Uterus (tissue), 4 donors: Measurements from ENCODE around the gene FGF14. TPM values are rescaled to one million over a fixed set of nuclear protein-coding genes. Genes with fewer than 3 reads are reported as not detected.

Experiments used
- DNase-seq, 2 donors: peaks; one replicate each; pipeline ENCODE4 v3.0.0-alpha.2; 2019 to 2020
- H3K27ac ChIP-seq, 2 donors: fragments of 200-600 bp; sonication (generic); 1 replicate in 1 of 2; 2 replicates in 1 of 2; pipeline ENCODE4 v1.5.1; 2016 to 2018
- H3K27me3 ChIP-seq, 2 donors: fragments of 200-600 bp; sonication (generic); one replicate each; pipeline ENCODE4 v1.5.1; 2018 to 2019; ENCODE audit warnings: control low read depth in 1 of 2
- H3K36me3 ChIP-seq, 2 donors: fragments of 200-600 bp; sonication (generic); one replicate each; pipeline ENCODE4 v1.5.1; 2019; ENCODE audit warnings: control low read depth in 1 of 2
- H3K4me1 ChIP-seq, 2 donors: fragments of 200-600 bp; sonication (generic); one replicate each; pipeline ENCODE4 v1.5.1; 2018 to 2019; ENCODE audit warnings: control low read depth in 1 of 2
- H3K4me3 ChIP-seq, 2 donors: fragments of 200-600 bp; sonication (generic); 1 replicate in 1 of 2; 2 replicates in 1 of 2; pipeline ENCODE4 v1.5.1; 2018 to 2019; ENCODE audit warnings: mild to moderate bottlenecking in 1 of 2
- H3K9me3 ChIP-seq, 2 donors: fragments of 200-600 bp; sonication (generic); one replicate each; pipeline ENCODE4 v1.5.1; 2019; ENCODE audit warnings: control low read depth in 1 of 2
- POLR2A ChIP-seq, 2 donors: fragments of 450-650 bp; IDR thresholded peaks; one replicate each; pipeline ENCODE4 v1.6.1; 2016; ENCODE audit warnings: antibody characterized with exemption in 2 of 2, mild to moderate bottlenecking in 1 of 2, moderate library complexity in 1 of 2
- intact Hi-C: fragments of 100-400 bp; cut with DNase I; formaldehyde crosslinking; loops from one replicate; pipeline ENCODE4 v1.15.1; 2023; ENCODE audit warnings: low total_unique reads
- total RNA-seq, 4 donors: library from RNA; depleted of rRNA in 3 of 4; stranded (reverse); fragments of >200 nt in 3 of 4; gene quantifications; one replicate each; pipeline versions ENCODE4 v1.1.0 to v1.2.4, GENCODE V29; 2014 to 2023
- TF ChIP-seq, protein P1 (sequence below), 4 experiments: fragments of 200-600 bp in 2 of 4; fragments of 450-650 bp in 2 of 4; sonication (generic) in 2 of 4; IDR thresholded peaks; one replicate each; pipeline ENCODE4 v1.5.1; 2016 to 2019; ENCODE audit warnings: antibody characterized with exemption in 4 of 4, mild to moderate bottlenecking in 2 of 4, moderate library complexity in 1 of 4
- donor health status: DM: yes; HTN: yes; CAD: no.

The FGF14 gene
- total RNA-seq, 4 donors from 2014 or later = under 0.01 to 0.98 (median 0.62) TPM; not detected in 1

DNA sequence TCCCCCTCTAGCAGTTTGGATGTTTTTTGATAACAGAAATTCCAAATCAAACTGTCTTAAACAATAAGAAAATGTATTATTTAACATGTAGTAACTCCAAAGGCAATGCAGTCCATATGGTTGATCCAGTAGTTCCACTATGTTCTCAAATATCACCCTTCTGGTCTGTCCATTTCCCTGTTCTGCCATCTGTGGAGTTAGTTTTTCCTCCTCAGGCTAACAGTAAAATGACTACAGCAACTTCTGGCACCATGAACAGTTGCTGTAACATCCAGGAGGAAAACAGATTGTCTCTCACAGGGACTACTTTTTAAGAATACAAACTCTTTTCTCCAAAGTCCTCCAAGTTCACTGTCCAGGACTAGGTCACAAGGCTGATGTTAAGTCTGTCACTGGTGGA is 455.4 kb downstream of the FGF14 start:
- no peak for DNase-seq
- H3K9me3 ChIP-seq = no peaks in the 10 kb centered on the region
- H3K27me3 ChIP-seq = no peaks in the 10 kb centered on the region
- no peak overlapping the region for H3K4me3 ChIP-seq
- no peaks in the 10 kb centered on the region for H3K4me1 ChIP-seq
- TF ChIP-seq POLR2A (IDR thresholded peaks at IDR 0.05) = no peak
- TF ChIP-seq, protein P1, sequence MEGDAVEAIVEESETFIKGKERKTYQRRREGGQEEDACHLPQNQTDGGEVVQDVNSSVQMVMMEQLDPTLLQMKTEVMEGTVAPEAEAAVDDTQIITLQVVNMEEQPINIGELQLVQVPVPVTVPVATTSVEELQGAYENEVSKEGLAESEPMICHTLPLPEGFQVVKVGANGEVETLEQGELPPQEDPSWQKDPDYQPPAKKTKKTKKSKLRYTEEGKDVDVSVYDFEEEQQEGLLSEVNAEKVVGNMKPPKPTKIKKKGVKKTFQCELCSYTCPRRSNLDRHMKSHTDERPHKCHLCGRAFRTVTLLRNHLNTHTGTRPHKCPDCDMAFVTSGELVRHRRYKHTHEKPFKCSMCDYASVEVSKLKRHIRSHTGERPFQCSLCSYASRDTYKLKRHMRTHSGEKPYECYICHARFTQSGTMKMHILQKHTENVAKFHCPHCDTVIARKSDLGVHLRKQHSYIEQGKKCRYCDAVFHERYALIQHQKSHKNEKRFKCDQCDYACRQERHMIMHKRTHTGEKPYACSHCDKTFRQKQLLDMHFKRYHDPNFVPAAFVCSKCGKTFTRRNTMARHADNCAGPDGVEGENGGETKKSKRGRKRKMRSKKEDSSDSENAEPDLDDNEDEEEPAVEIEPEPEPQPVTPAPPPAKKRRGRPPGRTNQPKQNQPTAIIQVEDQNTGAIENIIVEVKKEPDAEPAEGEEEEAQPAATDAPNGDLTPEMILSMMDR (IDR thresholded peaks at IDR 0.05) = no peak
- no peak overlapping the region for H3K27ac ChIP-seq
- no peaks in the 10 kb centered on the region for H3K36me3 ChIP-seq
- intact Hi-C loops = no loop called here

DNA sequence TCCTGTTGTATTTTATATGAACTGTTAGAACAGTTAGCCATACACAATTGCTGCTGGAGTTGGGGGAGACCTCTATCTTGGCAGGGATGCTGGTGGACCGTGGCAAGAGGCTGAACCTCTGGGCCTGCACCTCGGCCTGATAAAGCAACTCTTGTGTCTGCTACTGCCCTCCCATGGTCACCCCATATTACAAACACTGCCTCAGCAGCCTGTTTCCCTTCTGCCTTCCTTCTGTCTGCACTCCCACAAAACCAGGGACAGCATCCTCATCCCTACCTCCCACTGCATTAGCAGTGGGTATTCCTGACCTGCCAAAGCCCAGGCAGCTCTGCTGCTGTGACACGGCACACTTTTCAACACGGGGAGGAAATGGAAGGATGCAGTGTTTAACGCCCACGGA is 456.4 kb downstream of the FGF14 start:
- H3K27me3 ChIP-seq = no peaks in the 10 kb centered on the region
- no peak for DNase-seq
- no peak overlapping the region for H3K27ac ChIP-seq
- no peak overlapping the region for H3K4me3 ChIP-seq
- intact Hi-C loops = no loop called here
- no peaks in the 10 kb centered on the region for H3K36me3 ChIP-seq
- TF ChIP-seq POLR2A (IDR thresholded peaks at IDR 0.05) = no peak
- TF ChIP-seq, protein P1 (IDR thresholded peaks at IDR 0.05) = no peak
- no peaks in the 10 kb centered on the region for H3K9me3 ChIP-seq
- H3K4me1 ChIP-seq = no peaks in the 10 kb centered on the region

DNA sequence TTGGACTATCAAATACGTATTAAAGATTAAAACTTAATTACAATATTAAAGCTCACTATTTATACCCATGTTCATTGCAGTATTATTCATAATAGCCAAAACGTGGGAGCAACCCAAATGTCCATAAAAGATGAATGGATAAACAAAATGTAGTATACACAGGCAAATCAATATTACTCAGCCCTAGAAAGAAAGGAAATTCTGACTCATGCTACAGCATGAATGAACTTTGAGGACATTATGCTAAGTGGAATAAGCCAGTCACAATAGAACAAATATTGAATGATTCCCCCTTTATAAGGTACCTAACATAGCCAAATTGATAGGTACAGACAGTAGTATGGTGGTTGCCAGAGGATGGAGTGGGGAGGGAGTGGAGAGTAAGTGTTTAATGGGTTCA is 457.3 kb downstream of the FGF14 start:
- H3K9me3 ChIP-seq = no peaks in the 10 kb centered on the region
- H3K27me3 ChIP-seq = no peaks in the 10 kb centered on the region
- H3K36me3 ChIP-seq = no peaks in the 10 kb centered on the region
- intact Hi-C loops = no loop called here
- no peaks in the 10 kb centered on the region for H3K4me1 ChIP-seq
- H3K27ac ChIP-seq = no peak overlapping the region
- no peak for DNase-seq
- TF ChIP-seq, protein P1 (IDR thresholded peaks at IDR 0.05) = no peak
- no peak for TF ChIP-seq POLR2A (IDR thresholded peaks at IDR 0.05)
- no peak overlapping the region for H3K4me3 ChIP-seq

DNA sequence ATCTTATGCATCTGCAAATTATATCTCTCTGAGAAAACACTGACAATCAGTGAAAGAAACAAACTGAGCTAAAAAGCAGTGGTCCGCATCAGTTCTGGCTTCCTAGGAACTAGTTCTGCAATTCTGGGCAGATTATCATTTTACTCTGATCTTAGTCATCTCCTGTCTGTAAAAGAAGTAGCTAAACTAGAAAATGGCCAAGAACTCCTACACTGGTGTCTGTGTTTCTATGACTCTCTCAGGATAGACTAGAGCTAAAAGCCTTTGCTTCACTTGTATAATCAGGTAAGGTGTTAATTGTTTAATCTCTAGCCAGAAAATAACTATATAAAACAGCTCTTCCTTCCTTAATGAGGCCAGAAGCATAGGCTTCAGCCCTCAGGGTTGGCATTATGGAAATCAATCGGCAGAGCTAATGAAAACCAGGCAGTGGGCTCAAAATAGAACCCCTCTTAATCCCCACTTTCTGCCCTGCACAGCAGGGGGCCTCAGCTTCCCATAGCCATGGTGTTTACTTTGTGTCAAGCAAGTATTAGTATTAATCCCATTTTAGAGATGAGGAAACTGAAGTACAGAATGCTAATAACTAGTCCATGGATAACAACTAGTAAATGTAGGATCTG is 459.2 kb downstream of the FGF14 start:
- intact Hi-C loops = no loop called here
- no peak for DNase-seq
- H3K27me3 ChIP-seq = no peaks in the 10 kb centered on the region
- no peak overlapping the region for H3K27ac ChIP-seq
- TF ChIP-seq, protein P1 (IDR thresholded peaks at IDR 0.05) = no peak
- no peak for TF ChIP-seq POLR2A (IDR thresholded peaks at IDR 0.05)
- H3K36me3 ChIP-seq = no peaks in the 10 kb centered on the region
- no peaks in the 10 kb centered on the region for H3K9me3 ChIP-seq
- no peak overlapping the region for H3K4me3 ChIP-seq
- no peaks in the 10 kb centered on the region for H3K4me1 ChIP-seq

DNA sequence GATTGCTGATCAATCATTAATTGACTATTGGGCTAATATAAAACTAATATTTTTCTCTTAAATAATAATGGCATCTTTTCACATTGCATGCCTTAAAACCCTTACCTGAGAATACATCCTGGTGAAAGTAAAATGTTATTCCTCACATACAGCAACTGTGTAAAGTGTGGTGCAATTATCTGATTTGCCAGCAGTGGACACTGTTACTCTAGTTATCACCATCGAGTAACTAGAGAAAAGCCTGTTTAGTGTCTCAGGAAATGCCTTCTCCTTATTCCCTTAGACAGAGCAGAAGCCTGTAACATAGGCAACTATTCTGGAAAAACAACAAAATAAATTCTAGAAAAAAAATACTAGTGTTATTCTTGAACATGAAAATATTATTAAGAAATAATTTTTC is 459.8 kb downstream of the FGF14 start:
- intact Hi-C loops = no loop called here
- TF ChIP-seq POLR2A (IDR thresholded peaks at IDR 0.05) = no peak
- TF ChIP-seq, protein P1 (IDR thresholded peaks at IDR 0.05) = peak; percentile 65 to 77 (median 73)
- DNase-seq = peak in 1 of 2 donors; percentile 30
- Histone ChIP-seq H3K4me1 (no peaks in the 10 kb centered on the region), H3K27ac (no peak overlapping the region), H3K4me3 (no peak overlapping the region), H3K9me3 (no peaks in the 10 kb centered on the region), H3K27me3 (no peaks in the 10 kb centered on the region), H3K36me3 (no peaks in the 10 kb centered on the region)
